SIG-M5 (cell line): Measurements from ENCODE around the gene COQ10B.
"Not testable (repeated sequence)": the region's sequence is repeated elsewhere in the genome, so short reads cannot be mapped to it uniquely, and the experiment has no call there.

Experiments
- DNase-seq: peaks from one replicate; lab custom pipeline; 2025; lab: John Stamatoyannopoulos, UW

Gene COQ10B

DNA sequence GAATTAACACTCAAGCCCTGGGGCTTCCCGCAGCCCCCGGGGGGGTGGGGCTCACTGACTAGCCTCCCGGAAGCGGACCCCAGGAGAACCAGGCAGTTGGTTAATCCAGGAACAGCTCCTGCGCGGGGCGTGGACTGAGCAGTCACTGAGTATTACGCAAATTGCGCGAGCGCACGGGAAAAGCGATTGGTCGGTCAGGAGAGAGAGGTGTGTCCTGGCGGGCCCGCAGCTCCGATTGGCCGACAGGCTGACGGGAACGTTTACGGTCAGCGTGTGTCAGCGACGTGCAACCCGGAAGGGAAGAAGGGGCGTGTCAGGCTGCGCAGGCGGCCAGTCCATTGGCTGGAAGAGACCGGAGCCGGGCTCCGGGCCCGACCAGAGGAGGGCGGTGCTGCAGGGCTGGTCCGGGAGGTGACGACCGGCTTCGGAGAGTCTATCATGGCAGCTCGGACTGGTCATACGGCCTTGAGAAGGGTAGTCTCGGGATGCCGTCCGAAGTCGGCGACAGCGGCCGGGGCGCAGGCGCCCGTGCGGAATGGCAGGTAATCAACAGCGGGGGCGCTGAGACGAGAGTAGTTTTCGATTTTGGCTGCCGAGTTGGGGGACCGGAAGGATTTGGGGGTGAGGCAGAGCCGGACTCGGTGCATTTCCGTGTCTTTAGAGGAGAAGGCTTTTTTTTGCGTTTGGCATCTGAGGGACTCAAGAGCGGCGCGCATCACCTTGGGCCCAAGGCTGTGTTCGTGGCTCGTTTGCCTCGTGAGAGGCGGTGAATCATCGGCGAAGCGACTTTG lies at the start of gene COQ10B:
TSS of gene COQ10B (plus strand) at position 430 of the 791 bp plus-strand sequence. CDS start at position 439, 9 bp downstream.
- peak; percentile 98 for DNase-seq

DNA sequence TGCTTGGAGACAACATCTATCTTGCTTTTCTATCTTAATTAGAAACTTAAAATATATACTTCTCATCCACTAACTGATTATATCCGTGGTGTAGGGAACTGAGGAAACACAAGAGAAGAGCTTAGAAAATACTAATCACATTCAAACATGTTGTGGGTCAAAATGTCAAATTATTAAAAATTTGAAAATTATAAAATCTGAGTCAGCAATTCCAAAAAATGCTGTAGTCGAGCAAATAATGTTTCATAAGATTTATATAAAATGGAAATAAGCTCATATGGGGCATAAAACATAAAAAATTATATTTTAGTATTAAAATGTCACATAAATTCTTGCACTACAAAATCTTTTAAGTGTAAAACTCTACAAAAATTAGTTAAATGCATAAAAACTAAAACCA lies 47.8 kb upstream of the COQ10B start:
- no peak for DNase-seq

DNA sequence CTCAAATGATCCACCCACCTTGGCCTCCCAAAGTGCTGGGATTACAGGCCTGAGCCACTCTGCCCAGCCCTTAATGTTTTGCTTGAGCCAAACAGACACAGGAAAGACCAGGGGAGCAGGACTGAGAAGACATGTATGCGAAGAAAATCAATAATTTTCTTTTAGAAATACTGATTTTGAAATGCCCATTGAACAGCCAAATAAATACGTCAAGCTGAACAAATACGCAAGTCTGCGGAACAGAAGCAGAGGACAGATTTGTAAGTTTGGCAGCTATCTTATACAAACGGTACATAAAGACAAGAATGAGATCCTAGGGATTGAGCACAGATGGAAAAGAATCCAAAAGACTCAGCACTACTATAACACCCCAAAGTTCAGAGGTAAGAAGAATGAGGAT lies 39.3 kb upstream of the COQ10B start:
- DNase-seq = no peak

DNA sequence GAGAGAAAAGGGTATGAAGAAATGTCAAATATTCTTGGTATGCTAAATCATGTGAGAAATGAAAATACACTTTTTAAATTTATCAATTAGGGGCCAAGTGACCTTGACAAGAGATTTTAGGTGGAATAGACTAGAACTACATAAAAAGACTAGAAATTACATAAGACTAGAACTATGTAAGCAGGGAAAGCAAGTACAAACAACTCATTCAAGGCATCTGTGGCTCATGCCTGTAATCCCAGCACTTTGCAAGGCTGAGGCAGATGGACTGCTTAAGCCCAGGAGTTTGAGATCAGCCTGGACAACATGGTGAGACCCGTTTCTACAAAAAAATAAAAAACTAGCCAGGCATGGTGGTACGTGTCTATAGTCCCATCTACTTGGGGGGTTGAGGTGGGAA lies 38.8 kb upstream of the COQ10B start:
- no peak for DNase-seq

DNA sequence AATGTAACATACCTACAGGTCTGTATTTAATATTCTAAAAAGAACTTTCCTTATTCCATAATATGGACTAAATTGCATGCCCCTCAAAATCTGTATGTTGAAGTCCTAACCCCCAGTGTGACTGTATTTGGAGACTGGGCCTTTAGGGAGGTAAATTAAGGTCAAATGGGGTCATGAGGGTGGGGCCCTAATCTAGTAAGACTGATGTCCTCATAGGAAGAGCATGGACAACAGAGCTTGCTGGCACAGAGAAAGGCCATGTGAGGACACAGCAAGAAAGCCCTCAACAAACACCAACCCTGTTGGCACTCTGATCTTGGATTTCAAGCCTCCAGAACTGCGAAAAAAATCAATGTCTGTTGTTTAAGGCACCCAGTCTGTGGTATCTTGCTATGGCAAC lies 37.1 kb upstream of the COQ10B start:
- DNase-seq = no peak

DNA sequence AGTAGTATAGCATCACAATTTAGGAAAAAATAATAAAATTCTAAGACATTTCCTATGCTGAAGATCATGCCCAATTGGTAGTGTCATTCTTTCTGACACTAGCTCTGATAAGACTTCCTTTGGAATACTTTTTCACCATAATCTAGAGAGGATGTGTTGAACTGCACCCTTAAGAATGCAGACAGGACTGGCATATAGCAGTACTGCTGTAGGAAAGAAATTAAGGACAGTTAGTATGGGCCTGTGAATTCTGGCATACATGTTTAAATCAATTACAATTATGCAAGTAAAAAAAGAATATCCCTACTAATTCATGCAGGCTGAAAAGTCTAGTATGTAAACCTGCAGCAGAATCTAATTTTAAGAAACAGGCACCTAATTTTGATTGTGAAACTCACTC lies 33.9 kb upstream of the COQ10B start:
- DNase-seq = no peak

DNA sequence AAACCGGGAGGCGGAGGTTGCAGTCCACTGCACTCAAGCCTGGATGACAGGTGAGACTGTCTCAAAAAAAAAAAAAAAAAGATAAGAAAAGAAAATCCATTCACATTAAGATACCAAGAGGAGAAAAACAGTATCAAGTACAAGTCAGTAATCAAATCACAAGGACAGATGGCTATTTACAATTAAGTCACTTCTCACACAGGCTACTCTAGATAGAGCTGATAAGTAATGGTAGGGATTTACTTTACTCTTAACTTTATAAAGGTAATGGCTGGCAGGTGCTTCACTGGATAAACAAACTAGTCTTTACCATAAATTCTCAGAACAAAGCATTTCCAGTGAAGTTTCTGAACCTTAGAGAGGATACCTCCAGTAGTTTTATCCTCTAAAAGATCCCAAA lies 30.0 kb upstream of the COQ10B start:
- no peak for DNase-seq

DNA sequence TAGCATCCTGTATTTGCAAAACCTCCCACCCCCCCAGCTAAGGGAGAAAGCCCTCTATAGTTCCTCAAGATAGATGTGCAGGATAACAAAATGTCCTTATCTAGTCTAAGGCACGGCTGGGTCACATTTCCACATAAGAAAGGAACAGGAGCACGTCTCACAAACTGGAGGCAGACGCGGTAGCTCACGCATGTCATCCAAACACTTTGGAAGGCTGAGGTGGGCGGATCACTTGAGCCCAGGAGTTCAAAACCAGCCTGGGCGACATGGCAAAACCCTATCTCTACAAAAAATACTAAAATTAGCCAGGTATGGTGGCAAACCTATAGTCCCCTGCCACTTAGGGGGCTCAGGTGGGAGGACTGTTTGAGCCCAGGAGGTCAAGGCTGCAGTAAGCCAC lies 27.8 kb upstream of the COQ10B start:
- DNase-seq = no peak

DNA sequence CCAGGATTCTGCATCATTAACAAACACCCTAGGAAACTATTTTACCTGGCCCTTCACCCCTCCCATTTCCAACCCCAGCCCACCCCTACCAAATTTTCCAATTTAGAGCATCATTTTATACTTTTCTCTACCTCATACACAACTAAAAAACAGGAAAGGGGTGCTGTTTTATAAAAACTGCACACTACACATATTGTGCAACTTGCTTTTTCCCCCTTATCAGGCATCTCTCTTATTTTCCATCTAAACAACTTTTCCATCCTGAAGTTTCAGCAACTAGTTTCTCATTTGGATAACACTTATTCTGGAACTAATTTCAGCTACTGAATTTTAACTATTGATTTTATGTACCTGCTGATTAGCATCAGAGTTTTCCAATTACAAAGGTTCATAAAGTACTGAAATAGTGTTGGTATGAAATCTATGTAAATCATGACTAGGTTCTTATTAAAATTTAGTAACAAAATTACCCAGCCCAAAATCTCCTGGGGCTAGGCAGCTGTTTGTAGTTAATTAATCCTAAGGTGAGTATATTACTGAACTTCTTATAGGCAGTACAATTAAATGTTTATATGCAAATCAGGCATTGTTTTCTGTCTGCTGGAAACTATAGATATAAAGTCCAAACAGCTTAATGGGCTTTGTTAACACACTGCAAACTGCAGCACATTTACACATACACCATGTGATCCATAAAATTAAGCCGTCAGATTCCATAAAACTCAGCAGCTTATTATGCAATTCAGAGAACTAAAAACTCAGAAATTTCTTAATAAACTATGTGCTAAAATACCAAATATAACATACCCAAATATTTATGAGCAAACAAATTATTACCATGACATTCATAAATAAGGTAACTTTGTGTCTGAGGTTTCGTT lies 26.4 kb upstream of the COQ10B start:
- DNase-seq = no peak

DNA sequence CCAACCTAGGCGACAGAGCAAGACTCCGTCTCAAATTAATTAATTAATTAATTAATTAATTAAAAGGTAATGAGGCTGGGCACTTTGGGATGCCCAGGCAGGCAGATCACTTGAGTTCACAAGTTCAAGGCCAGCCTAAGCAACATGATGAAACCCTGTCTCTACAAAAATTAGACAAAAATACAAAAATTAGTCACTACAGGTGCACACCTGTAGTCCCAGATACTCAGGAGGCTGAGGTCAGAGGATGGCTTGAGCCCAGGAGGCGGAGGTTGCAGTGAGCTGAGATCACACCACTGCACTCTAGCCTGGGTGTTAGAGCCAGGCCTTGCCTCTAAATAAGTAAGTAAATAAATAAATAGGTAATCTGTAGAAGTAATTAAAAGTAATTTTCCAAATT lies 25.4 kb upstream of the COQ10B start:
- no peak for DNase-seq

DNA sequence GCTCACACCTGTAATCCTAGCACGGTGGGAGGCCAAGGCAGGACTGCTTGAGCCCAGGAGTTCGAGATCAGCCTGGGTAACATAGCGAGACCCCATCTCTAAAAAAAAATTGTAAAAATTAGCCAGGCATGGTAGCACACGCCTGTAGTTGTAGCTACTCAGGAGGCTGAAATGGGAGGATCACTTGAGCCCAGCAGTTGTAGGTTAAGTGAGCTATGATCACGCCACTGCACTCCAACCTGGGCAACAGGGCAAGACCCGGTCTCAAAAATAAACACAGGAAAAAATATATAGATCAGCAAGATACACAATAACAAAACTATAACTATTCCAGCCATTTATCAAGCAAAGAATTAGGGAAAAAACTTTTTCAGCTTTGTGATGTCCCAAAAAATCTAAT lies 21.5 kb upstream of the COQ10B start:
- no peak for DNase-seq

DNA sequence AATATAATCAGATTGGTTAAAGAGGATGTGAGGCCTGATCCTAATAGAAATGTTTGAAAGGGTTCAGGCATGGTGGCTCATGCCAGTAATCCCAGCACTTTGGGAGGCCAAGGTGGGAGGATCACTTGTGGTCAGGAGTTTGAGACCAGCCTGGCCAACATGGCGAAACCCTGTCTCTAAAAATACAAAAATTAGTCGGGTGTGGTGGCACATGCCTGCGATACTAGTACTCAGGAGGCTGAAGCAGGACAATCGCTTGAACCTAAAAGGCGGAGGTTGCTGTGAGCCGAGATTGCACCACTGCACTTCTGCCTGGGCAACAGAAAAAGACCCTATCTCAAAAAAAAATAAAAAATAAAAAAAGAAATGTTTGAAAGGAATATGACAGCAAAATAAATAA lies 20.8 kb upstream of the COQ10B start:
- DNase-seq = not testable (repeated sequence)

DNA sequence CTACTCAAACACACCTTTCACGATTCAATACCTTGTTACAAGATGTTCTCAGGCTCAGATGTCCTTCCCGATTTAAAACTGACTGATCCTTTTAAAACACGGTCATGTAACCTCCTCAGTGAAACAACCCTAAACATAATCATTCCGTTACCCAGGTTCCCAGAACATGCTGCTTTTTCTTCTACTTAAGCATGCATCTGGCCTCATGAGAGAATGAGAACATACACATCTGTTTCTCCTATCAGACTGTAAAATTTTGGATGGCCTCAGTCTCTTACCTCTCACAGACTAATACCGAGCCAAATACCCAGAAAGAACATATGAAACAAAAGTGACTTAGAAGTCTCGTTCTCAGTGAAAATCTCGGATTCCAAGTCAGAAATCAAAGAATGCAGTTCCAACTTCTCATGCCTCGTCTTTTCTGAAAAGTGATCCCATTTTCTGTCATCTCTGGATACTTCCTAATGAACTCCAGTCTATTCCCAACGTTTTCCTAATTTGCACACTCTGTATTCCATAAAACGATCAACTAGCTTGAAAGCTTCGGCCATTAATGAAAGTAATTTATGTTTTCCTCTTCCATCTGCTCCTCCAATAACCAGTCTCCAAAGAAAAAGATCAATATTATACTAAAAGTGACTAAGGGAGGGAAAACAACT lies 19.4 kb upstream of the COQ10B start:
- no peak for DNase-seq

DNA sequence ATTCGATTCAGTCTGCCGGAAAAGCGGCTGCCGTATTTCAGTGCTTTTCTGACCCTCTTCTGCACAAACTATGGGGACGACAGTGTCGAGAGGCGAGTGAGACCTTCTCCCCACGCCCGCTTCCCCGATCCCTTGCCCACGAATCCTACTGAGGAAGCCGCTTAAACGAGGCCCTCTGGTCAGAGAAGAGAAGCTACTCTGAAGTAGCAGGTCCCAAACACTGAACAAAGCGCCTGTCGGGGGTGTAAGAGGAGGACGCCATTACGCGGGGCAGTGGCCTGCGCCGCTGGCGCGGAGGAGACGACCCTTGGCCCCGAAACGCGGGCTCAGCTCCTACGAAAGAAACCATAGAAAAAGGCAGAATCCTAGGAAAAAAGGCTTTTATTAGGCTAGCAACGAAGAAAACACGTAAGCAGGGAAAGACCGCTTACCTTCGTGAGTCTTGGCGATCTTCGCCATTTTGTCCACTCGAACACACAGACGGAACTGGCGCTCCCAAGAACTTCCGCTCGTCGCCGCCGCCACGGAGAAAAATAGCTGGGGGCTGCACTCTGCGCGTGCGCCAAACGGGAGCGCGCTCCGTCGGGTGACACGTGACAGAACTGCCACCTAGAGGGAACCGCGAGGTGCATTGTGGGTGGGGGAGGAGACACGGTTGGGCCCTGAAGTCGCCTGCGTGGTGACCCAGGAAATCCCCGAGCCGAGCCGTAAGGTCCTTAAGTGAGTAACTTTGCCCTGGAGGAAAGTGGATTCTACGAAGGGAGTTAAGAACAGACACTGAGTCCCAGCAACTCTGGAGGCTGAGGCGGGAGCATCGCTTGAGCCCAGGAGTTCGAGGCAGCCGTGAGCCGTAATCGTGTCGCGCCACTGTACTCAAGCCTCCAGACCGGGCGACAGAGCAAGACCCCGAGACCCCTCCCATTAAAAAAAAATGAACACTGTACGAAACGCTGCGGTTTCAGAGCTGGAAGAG lies 18.5 kb upstream of the COQ10B start, which contains the start of gene SF3B1:
TSS of gene SF3B1 (minus strand) at position 488 of the 973 bp plus-strand sequence. CDS start at position 459, 29 bp downstream.
- peak; percentile 82 for DNase-seq

DNA sequence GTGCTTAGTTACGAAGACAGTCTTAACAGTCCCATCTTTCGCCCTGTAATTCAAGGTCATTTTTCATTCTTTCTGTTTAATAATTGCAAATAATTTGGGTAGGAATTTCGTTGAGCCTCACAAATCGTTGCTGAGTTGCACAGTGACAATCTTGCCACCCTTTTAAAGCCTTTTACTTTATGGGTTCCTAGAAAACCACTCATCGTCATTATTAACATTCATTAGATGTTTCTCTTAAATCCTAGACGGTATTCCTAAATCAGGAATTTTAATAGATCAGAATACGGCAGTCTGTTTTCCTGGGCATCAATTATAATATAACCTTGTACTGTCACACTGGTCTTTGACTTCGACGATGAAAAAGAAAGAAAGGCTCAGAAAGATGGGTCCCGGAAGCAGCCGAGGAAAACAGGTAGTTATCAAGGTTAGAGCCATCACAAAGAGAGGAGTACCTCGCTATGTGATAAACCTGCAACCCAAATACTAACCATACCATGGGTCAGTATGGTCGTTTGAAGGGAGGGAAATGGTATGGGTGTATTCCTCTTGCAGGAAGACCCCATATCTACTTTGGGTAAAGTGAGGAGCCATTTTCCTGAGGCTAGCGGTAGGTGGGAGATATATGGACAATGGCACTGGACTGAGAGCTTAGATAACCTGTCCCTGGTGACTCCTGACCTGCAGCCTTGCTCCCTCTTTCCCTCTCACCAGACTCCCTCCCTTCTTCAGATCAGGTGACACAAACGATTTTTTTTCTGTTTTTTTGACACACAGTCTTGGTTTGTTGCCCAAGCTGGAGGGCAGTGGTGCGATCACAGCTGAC lies 17.5 kb upstream of the COQ10B start:
- DNase-seq = no peak

DNA sequence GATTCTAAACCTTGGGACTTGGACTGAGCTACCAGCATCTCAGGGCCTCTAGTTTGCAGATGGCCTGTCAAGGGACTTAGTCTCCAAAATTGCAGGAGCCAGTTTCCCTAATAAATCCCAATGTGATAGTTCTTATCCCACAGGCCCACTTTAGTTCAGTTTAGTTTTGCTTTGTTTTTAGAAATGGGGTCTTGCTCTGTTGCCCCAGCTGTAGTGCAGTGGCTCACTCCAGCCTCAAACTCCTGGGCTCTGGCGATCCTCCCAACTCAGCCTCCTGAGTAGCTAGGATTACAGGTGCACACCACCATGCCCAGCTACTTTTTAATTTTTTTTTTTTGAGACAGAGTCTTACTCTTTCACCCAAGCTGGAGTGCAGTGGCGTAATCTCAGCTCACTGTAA lies 16.0 kb upstream of the COQ10B start:
- no peak for DNase-seq

DNA sequence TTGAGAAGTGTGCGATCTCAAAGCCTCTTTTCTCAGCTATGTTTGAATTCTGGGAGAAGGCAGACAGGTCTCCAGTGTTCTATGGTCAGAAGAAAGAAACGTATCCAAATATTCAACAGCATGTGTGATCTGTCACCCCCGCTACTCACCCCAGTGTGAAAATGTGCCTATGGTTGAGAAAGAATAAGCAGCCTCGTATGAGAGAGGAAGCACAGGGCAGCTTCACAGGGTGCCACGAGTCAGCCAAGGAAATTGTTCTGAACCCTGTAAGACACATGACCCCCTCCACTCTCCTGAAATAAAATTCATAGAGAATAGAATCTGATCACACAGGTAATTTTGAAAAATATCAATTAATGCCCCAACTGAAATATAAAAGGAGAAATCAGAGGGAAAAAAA lies 10.5 kb upstream of the COQ10B start:
- no peak for DNase-seq

DNA sequence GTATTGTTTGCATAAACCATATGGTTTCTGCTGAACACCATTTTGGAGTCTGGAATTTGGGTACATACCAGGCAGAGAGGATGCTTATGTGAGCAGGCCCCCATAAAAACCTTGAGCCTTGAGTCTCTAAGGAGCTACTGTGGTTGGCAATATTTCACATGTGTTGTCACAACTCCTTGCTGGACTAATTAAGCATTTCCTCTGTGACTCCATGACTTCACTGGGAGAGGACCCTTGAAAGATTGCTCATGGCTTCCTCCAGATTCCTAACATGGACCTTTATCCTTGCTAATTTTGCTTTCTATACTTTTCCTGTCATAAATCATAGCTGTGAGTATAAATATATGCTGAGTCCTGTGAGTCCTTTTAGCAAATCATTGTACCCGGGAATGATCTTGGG lies 7.6 kb upstream of the COQ10B start:
- DNase-seq = no peak

DNA sequence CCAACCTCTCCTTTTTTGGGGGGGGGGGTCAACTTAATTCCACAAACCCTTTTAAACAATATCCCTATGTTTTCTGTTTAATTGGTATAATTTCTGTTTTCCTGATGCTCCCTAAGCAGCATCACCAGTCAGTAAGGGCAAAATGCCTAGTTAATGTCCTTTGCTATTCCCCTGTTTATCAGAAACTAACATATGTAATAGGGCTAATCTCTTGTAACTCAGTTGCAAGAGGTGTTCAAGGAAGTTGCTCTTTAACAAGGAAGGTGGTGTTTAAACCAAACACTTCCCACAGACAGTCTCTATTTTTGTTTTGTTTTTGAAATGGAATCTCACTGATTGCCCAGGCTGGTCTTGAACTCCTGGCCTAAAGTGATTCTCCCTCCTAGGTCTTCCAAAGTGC lies 6.5 kb upstream of the COQ10B start:
- DNase-seq = no peak

DNA sequence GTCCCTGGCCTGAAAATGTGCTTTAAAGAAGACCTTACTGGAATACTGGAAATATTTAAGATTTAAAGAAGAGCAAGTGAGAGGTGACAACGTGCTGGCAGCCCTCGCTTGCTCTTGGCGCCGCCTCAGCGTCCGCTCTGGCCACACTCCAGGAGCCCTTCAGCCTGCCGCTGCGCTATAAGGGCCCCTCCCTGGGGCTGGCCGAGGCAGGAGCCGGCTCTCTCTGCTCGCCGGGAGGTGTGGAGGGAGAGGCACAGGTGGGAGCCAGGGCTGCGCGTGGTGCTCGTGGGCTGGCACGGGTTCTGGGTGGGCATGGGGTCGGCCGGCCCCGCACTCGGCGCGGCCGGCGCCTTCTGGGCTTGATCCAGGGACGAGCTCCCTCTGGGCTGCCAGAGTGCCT lies 2.9 kb upstream of the COQ10B start:
- no peak for DNase-seq
